ENCODE data around the gene RNASEH2A.

- TF ChIP-seq POLR2A (IDR thresholded peaks at IDR 0.05) (no peak), CTCF (IDR thresholded peaks at IDR 0.05 in 8 of 11, conservative IDR thresholded peaks at IDR 0.05 in 3 of 11) (no peak), POLR2AphosphoS5 (IDR thresholded peaks at IDR 0.05) (no peak)
These were observed 37.8 kb downstream of the RNASEH2A start for GRCh38 chr19:12843999-12844732.
